Measurements from ENCODE around the gene EMD.

The EMD gene

GRCh38 chrX:154355776-154356140, 23.3 kb upstream of the EMD start:
- no peak for DNase-seq

DNA sequence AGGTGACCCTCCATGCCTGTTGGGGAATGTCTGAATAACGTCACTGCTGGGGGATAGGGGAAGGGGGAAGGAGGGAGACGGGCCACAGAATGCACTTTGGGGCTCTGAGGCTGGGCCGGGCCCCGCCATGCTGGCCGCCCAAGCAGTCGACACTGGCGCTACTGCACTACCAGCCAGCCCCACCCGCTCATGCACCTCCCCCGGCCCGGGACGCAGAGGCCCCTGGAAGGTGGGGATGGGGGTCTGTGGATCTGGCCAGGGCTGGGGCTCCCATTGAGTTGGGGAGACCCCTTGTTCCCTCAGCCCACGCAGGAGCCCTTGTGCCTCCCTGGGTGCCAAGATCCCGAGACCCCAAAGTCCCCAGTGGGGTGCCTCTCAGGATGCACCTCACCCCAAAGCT, 22.5 kb upstream of the EMD start:
- no peak for DNase-seq

DNA sequence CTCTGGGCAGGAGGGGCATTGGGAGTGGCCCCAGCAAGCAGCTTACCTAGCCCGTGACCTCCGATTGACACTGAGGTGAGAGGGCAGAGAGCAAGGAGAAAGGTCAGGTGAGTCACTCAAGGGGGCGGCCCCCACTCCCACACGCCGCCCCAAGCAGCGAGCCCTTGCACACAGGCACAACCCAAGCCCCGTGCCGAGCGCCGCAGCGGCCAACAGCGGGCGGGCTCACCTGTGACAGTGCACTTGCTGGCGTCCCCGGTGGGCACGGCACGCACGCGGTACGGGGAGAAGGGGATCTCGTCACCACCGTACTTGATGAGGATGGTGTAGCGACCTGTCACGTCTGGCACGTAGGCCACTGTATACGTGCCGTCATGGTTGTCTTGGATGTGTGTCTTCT, 21.9 kb upstream of the EMD start:
- DNase-seq = no peak

DNA sequence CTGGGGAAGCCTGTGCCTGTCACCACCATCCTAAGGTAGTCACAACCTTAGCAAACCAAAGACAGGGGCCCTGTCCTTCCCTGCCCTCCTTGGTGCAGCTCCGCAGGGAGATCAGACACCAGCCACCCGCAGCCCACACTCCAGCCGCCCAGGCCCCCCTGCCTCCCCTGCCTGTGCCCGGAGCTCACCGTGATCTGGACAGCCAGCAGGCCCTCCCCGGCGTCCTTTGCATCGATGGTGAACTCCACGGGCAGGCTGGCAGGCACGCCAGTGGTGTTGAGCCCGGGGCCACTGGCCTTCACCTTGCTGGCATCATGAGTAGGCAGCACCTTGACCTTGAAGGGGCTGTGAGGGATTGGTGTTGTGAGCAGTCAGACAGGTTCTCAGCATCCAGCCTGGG, 21.1 kb upstream of the EMD start:
- DNase-seq = no peak

DNA sequence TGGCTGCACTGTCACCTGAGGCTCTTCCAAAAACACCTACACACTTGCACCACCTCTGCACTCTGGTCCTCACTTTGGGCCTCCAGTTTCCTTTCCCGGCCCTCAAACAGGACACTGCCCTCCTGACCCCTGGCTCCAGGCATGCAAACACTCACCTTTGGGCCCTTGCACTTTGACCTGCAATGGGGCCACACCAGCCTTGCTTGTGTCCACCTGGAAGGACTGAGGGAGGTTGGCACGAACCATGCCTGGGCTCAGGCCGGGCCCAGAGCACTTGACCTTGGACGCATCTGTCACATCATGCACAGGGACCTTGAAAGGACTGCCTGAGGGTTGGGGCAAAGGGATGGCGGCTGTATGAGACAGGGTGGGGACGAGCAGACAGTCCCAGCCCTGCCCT, 20.3 kb upstream of the EMD start:
- DNase-seq = no peak

- DNase-seq = no peak
Observed at GRCh38 chrX:154359362-154360154, 19.5 kb upstream of the EMD start.

DNA sequence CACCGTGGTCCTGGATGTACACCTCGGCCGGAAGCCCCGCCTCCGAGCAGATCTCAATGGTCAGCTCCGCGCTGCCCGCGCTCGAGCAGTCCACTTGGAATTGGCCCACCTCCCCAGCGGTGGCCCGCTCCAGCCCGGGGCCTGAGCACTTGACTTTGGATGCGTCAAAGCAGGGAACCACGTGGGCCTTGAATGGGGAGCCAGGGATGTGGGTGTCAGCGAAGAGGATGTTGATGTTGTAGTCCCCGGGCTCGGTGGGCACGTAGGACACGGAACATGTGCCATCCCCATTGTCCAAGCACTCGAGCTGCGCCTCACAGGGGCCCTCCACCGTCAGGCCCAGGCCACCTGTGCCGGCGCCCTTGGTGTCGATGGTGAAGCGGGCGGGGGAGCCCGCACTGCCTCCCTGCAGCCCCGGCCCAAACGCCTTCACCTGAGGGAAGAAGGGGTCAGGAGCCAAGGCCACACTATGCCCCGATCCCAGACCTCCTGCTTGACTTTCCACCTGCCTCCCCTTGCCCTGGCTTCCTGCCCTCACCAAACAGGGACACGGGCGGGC, 18.9 kb upstream of the EMD start:
- no peak for DNase-seq

- DNase-seq = no peak
Observed at GRCh38 chrX:154362085-154362742, 16.9 kb upstream of the EMD start.

GRCh38 chrX:154363706-154364439, 15.2 kb upstream of the EMD start:
- no peak for DNase-seq

GRCh38 chrX:154365052-154365600, 14.0 kb upstream of the EMD start:
- no peak for DNase-seq

GRCh38 chrX:154365997-154366665, 13.0 kb upstream of the EMD start:
- no peak for DNase-seq

DNA sequence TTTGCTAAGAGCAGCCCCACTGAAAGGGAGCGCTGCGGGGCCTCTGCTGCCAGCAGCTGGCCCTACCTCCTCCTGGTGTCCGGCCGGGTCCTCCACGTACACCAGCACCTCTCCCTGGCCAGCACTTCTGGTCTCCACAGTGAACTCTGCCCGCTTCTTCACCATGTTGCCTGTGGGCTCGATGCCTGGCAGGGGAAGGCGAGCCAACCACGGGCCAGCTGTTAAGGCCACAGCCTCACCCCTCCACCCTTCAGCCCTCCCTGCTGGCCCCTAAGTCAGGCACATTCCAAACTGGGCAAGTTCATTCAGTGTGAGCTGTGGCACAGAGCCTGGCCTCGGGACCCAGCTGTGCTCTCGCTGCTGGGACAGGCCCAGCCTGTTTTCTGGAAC, 12.4 kb upstream of the EMD start:
- DNase-seq = no peak

- DNase-seq = no peak
Observed at GRCh38 chrX:154367474-154368308, 11.4 kb upstream of the EMD start.

DNA sequence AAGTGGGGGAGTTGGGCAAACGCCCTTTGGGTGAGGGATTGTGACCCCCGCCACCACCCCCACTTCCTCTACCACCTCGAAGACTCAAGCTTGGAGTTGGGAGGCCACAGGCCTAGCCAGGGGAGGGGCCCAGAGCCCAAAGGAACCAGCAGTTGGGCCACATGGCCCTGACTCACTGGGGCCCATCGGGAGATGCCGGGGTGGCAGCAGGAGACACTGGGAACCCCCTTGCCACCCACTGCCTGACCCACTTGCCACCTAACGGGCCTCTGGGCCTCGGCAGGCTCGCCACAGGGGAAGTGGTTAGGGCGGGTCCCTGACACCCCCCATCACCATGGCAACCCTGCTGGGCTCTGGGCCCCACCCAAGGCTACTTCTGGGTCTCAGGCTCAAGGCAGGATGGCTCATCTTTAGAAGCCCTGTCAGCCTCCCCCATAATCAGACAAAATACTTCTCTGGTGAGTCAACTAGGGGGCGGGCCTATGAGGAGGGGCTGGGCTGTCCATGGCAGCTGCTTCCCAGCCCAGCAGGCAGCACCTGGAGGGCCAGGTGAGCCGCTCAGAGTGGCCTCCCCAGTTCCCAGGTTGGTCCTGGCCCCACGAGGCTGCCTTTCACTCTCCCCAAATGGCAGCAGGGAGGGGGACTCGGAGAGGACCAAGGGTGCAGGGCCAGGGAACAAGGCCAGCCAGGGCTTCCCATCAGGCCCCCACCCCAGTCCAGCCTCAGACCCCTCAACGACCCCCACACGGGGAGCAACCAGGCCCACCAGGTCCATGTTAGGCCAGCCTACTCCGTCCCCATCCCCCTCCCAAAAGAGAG, 10.3 kb upstream of the EMD start:
- peak; percentile 24 for DNase-seq

GRCh38 chrX:154369449-154370299, 9.4 kb upstream of the EMD start:
- peak; percentile 41 for DNase-seq

DNA sequence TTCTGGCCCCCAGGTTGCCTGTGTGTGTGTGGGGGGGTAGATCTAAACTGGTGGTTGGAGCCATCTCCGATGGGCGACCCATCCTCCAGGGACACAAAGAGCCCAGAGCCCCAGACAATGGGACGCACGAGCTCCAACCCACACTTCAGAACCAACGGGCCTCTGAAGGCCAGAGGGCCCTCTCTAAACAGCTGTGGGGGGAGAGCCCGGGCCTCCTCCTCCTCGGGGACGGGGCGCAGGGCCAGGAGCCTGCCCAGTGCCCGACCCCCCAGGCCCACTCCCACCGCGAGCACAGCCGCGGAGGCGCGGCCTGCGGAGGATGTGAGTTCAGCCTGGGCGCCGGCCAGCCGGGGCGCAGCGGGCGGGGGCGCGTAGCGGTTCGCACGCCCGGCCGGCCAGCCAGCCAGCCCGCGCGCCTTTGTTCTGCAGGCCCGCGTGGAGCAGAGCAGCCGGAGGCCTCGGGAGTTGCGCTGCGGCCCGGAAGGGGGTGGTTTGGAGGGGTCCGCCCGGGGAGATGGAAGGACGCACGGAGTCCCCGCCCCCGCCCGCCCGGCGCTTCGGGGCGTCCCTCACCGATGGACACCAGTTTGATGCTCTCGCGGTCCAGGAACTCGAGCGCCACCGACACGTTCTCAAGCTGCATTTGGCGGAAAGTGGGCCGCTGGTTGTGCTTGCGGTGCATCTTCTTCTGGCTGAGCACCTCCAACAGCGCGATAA, 8.6 kb upstream of the EMD start:
- DNase-seq = no peak

GRCh38 chrX:154371017-154371788, 7.9 kb upstream of the EMD start:
- DNase-seq = peak; percentile 80

- DNase-seq = no peak
Observed at GRCh38 chrX:154371789-154372300, 7.2 kb upstream of the EMD start.
